HepG2 (cell line): ENCODE data around the gene KIFC1. TPM values are rescaled to one million over a fixed set of nuclear protein-coding genes. Genes with fewer than 3 reads are reported as not detected.

ENCODE experiments used
- CTCF ChIP-seq: sonication (generic); formaldehyde crosslinking; IDR thresholded peaks from 2 replicates; pipeline ENCODE4 v1.5.0; 2020; ENCODE audit warnings: mild to moderate bottlenecking, missing genetic modification reagents, moderate library complexity
- HNF1A ChIP-seq, 2 experiments: sonication (generic) in 1 of 2; formaldehyde crosslinking in 1 of 2; IDR thresholded peaks; 2 replicates each; pipeline versions ENCODE4 v1.4.0 to v1.6.1; 2016 to 2020; ENCODE audit warnings: borderline replicate concordance in 1 of 2, low read depth in 1 of 2, mild to moderate bottlenecking in 1 of 2, missing genetic modification reagents in 1 of 2
- HNRNPUL1 ChIP-seq: fragments of 200-400 bp; formaldehyde crosslinking; IDR thresholded peaks from 2 replicates; pipeline ENCODE4 v1.6.1; 2017; ENCODE audit warnings: low read depth, mild to moderate bottlenecking, low read length, moderate library complexity
- KDM6A ChIP-seq: IDR thresholded peaks from 2 replicates; pipeline ENCODE4 v1.6.1; 2016; ENCODE audit warnings: low read depth
- RFXAP ChIP-seq: sonication (generic); formaldehyde crosslinking; IDR thresholded peaks from 2 replicates; pipeline ENCODE4 v1.4.0; 2020; ENCODE audit warnings: missing genetic modification reagents, borderline replicate concordance
- SMYD3 ChIP-seq: sonication (generic); formaldehyde crosslinking; IDR thresholded peaks from 2 replicates; pipeline ENCODE4 v1.8.1; 2023; ENCODE audit warnings: mild to moderate bottlenecking, missing genetic modification reagents
- ZBTB20 ChIP-seq: sonication (generic); formaldehyde crosslinking; IDR thresholded peaks from 2 replicates; pipeline ENCODE4 v1.8.1; 2023; ENCODE audit warnings: missing genetic modification reagents, low read depth, mild to moderate bottlenecking, borderline replicate concordance
- ZBTB25 ChIP-seq: IDR thresholded peaks from 2 replicates; pipeline ENCODE4 v1.6.1; 2018; ENCODE audit warnings: missing genetic modification reagents
- ZBTB37 ChIP-seq: sonication (generic); formaldehyde crosslinking; IDR thresholded peaks from 2 replicates; pipeline ENCODE4 v1.4.0; 2020; ENCODE audit warnings: mild to moderate bottlenecking, missing genetic modification reagents
- ZNF547 ChIP-seq: sonication (generic); formaldehyde crosslinking; IDR thresholded peaks from 2 replicates; pipeline ENCODE4 v1.5.1; 2020; ENCODE audit warnings: mild to moderate bottlenecking, missing genetic modification reagents
- ZNF589 ChIP-seq: sonication (generic); formaldehyde crosslinking; conservative IDR thresholded peaks from 2 replicates; pipeline ENCODE4 v1.8.0; 2022; ENCODE audit warnings: mild to moderate bottlenecking, moderate library complexity, missing genetic modification reagents
- ZNF691 ChIP-seq: sonication (generic); formaldehyde crosslinking; IDR thresholded peaks from 2 replicates; pipeline ENCODE4 v1.4.0; 2020; ENCODE audit warnings: missing genetic modification reagents, low read depth, mild to moderate bottlenecking, borderline replicate concordance
- ZNF850 ChIP-seq: sonication (generic); formaldehyde crosslinking; conservative IDR thresholded peaks from 2 replicates; pipeline ENCODE4 v1.9.0; 2021; ENCODE audit warnings: mild to moderate bottlenecking, missing genetic modification reagents
- ZSCAN21 ChIP-seq: sonication (generic); formaldehyde crosslinking; IDR thresholded peaks from 2 replicates; pipeline ENCODE4 v1.8.0; 2022; ENCODE audit warnings: mild to moderate bottlenecking, missing genetic modification reagents, moderate library complexity, borderline replicate concordance
- ZSCAN9 ChIP-seq: IDR thresholded peaks from 2 replicates; pipeline ENCODE4 v1.6.1; 2016; ENCODE audit warnings: borderline replicate concordance
- polyA plus RNA-seq, 8 experiments: library from polyadenylated mRNA; depleted of rRNA in 3 of 8; stranded (reverse) in 7 of 8; unstranded in 1 of 8; fragments of >200 nt; fragmentation: Illumina TruSeq in 4 of 8; extraction: Trizol in 4 of 8; gene quantifications; 2 replicates each; pipeline versions ENCODE4 v1.2.1 to v1.2.3, GENCODE V29; 2011 to 2016; ENCODE audit warnings: low read depth in 4 of 8, missing spikeins in 1 of 8, mixed read lengths in 1 of 8; ENCODE audit not compliant: insufficient read depth in 1 of 8
- total RNA-seq, 5 experiments: library from RNA; depleted of rRNA; stranded (reverse); fragments of >200 nt; fragmentation: Illumina TruSeq; extraction: Trizol; gene quantifications; 2 replicates each; pipeline ENCODE4 v1.2.3, GENCODE V29; 2016; ENCODE audit warnings: low read depth in 1 of 5
- TF ChIP-seq, protein P1 (sequence below): sonication (generic); formaldehyde crosslinking; conservative IDR thresholded peaks from 2 replicates; pipeline ENCODE4 v1.8.0; 2022; ENCODE audit warnings: mild to moderate bottlenecking, moderate library complexity, missing genetic modification reagents

Gene KIFC1
- total and polyA plus RNA-seq, 2 of the 13 experiments (the other 11 are each of a cell fraction or from before 2014, with no cell fraction given) = 25.0 to 45.5 TPM

- TF ChIP-seq ZBTB37 (CRISPR knock-in tag) = peak; percentile 7; the same call in 1 of the 2 replicates
- TF ChIP-seq ZSCAN9 (CRISPR knock-in tag) = peak; percentile 94
- TF ChIP-seq ZNF850 (CRISPR knock-in tag) = no peak
- TF ChIP-seq HNF1A (IDR thresholded peaks at IDR 0.05; ENCODE audit: low read depth) = no peak
- TF ChIP-seq HNF1A (CRISPR knock-in tag; IDR thresholded peaks at IDR 0.05; ENCODE audit: borderline replicate concordance) = peak; percentile 73; the same call in 1 of the 2 replicates
- 0 out of 2 replicates have a peak, but pooled peaks have one; percentile 27 for TF ChIP-seq KDM6A (CRISPR knock-in tag)
- TF ChIP-seq, protein P1, sequence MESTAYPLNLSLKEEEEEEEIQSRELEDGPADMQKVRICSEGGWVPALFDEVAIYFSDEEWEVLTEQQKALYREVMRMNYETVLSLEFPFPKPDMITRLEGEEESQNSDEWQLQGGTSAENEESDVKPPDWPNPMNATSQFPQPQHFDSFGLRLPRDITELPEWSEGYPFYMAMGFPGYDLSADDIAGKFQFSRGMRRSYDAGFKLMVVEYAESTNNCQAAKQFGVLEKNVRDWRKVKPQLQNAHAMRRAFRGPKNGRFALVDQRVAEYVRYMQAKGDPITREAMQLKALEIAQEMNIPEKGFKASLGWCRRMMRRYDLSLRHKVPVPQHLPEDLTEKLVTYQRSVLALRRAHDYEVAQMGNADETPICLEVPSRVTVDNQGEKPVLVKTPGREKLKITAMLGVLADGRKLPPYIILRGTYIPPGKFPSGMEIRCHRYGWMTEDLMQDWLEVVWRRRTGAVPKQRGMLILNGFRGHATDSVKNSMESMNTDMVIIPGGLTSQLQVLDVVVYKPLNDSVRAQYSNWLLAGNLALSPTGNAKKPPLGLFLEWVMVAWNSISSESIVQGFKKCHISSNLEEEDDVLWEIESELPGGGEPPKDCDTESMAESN (CRISPR knock-in tag) = peak; percentile 98
- TF ChIP-seq RFXAP (CRISPR knock-in tag) = peak; percentile 75; the same call in 1 of the 2 replicates
- TF ChIP-seq ZNF589 (CRISPR knock-in tag) = peak; percentile 93
- no peak for TF ChIP-seq HNRNPUL1
- peak; percentile 68; the same call in 1 of the 2 replicates for TF ChIP-seq ZNF691 (CRISPR knock-in tag)
- TF ChIP-seq CTCF (CRISPR knock-in tag) = peak; percentile 100
- TF ChIP-seq ZNF547 (CRISPR knock-in tag) = peak; percentile 50; the same call in 1 of the 2 replicates
- TF ChIP-seq ZSCAN21 (CRISPR knock-in tag) = peak; percentile 74
- TF ChIP-seq ZBTB25 = peak; percentile 98
- no peak for TF ChIP-seq SMYD3
- TF ChIP-seq ZBTB20 = peak; percentile 83
Observed at GRCh38 chr6:33391278-33391921, at the start of gene KIFC1 (continued).
